Fibroblast of peridontal ligament (primary cell): ENCODE measurements around the gene C2orf80.
A peak's percentile ranks its signal among the peaks of the same experiment; 100 is the strongest.
"Not testable (repeated sequence)": the region's sequence is repeated elsewhere in the genome, so short reads cannot be mapped to it uniquely, and the experiment has no call there.

ENCODE experiments used
- DNase-seq: peaks from one replicate; pipeline ENCODE4 v3.0.0-alpha.2; 2010; ENCODE audit errors: extremely low read depth

C2orf80 gene

DNA sequence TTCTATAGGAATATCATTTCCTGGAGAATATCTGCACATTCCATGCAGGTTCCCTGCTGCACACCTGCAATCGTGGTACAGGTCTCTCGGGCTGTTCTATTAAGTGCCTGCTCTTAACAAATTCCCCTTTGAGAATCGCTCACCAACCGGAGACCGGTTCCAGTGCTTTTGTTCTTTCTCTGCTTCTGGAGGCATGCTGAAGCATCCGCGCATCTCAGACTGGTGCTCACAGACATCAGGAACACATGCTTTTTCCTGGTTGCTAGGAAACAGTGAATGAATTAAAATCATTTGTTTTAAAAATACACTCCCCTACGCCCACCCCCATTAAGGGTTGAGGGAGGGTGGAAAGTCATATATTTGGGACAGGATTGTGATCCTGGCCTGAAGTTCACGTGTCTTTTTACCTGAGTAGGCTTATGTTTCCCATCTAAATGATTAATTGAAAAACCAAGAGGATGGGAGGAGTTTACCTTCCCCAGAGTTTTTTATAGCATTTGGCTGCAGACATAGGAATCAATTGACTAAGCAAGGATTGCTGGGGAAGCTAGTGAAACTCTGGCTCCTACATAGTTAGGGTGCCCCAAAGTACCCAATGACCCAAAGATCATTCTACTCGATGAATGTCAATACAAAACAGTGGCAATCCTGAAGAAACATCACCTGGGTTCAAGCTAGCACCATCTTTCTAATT is at the start of gene C2orf80:
Gene C2orf80, minus strand, starts transcription at position 221 of the 694 bp plus-strand sequence. CDS start 3,044 bp downstream, outside the sequence.
- DNase-seq: no peak

DNA sequence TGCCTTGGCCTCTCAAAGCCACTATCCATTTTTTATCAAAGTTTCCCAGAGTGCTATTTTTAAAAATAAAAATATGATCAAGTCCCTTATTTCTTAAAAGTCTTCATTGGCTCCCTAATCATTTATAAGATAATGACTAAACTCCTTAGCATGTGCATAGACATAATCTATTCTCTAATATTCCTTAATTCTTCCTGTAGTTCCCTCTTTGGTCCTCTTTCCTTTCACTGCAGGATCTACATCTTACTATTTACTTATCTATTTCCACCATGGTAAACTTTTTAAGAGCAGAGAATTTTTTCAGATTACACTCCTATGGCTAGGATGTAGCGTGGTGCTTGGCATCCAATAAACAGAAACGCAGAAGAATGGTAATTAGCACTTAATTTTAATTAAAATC is 46.0 kb upstream of the C2orf80 start:
- DNase-seq: no peak

DNA sequence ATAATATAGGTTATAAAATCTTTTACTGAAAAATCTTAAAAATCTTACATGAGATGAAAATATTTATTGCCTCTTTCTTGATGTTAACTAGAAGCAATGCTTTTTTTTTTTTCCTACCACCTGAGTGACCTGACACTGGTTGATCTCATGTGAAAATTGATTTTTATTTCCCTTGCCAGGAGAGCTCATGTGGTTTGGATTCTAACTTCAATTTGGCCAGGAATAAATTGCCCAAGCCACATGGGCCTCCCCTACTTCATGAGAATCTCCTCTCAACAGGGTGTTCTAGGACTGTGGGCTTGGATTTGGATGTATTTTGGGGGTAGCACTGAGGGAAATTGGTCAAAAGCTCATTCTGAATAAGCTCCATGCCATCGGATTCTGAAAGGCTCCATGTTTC is 45.0 kb upstream of the C2orf80 start:
- no peak for DNase-seq

DNA sequence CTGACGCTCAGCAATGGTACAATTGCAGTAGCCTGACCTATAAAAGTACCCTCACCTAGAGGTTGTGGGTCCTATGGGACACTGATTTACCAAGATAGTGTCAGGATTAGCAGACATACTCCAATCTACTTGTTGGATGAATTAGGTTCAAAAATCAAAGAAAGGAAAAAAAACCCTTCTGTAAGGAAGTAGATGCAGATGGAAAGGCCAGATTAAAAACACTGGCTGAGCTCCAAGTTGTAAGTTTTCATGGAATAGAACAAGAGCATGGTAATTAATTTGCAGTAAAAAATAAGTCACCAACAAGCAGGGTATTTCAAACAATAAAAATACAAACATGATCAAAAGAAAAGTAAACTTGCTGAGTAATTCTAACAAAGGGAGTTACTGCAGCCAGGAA is 38.6 kb upstream of the C2orf80 start:
- DNase-seq: no peak

DNA sequence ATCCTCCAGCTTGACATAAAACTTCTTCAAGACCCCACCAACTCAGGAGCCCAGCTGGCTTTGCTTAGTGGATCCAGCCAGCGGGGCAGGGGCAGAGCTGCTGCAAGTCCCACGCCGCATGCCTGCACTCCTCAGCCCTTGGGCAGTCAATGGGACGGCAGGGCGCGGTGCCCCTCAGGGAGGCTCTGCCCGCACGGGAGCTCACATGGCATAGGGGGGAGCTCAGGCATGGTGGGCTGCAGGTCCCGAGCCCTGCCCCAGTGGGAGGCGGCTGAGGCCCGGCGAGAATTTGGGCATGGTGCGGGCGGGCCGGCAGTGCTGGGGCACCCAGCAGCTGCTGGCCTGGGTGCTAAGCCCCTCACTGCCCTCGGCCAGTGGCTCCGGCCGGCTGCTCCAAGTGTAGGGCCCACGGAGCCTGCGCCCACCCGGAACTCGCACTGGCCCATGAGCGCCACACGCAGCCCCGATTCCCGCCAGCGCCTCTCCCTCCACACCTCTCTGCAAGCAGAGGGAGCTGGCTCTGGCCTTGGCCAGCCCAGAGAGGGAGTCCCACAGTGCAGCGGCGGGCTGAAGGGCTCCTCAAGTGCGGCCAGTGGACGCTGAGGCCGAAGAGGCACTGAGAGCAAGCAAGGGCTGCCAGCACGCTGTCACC is 37.9 kb upstream of the C2orf80 start:
- no peak for DNase-seq

DNA sequence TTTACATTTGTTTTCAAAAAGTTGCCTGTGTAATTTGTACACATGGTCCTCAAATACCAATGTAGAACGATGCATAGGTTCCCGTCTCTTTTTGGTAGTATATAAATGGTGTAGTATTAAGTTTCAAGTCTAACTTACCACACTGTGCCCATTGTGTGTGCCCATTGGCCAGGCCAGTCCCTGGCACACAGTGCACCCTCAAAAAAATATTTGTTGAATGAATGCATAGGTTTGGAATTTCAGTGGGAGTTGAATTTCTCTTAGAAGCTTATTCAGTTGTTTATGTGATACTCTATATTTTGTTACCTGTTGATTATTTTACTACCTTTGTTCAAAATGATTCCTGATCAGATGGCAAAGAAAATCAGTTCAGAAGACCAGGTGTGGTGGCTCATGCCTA is 35.0 kb upstream of the C2orf80 start:
- DNase-seq: no peak

DNA sequence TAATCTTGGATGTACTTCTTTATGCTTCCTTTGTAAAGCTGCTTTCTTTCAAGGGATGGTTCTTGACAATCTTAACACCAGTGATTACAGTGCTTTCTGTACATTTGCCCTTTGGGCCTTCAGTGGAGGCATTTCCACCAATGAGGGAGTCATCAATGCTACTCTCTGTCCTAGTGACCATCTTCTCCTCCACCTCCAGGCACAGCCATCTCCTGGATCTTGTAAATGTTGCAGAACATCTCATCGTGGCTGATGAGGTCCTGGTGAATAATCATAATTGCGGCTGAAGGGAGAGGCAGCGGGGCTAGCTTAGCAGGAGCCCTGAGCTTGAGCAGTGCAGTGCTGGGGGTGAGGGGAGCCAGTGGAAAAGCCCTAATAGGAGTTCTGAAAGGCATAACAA is 32.5 kb upstream of the C2orf80 start:
- DNase-seq: peak; percentile 26

DNA sequence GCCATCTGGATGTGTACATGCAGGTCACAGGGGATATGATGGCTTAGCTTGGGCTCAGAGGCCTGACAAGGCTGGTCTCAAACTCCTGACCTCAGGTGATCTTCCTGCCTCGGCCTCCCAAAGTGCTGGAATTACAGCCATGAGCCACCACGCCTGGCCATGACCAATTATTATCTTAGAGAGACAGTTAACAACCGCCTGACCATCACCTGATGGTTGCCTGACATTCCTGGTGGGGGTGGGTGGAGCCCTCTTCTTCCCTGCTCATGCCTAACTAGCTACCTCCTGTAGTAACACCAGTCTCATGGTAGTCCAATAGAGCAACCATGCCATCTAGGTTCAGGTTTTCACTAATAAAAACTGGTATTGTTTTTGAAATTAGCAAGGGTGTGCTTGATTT is 32.0 kb upstream of the C2orf80 start:
- DNase-seq: not testable (repeated sequence)

DNA sequence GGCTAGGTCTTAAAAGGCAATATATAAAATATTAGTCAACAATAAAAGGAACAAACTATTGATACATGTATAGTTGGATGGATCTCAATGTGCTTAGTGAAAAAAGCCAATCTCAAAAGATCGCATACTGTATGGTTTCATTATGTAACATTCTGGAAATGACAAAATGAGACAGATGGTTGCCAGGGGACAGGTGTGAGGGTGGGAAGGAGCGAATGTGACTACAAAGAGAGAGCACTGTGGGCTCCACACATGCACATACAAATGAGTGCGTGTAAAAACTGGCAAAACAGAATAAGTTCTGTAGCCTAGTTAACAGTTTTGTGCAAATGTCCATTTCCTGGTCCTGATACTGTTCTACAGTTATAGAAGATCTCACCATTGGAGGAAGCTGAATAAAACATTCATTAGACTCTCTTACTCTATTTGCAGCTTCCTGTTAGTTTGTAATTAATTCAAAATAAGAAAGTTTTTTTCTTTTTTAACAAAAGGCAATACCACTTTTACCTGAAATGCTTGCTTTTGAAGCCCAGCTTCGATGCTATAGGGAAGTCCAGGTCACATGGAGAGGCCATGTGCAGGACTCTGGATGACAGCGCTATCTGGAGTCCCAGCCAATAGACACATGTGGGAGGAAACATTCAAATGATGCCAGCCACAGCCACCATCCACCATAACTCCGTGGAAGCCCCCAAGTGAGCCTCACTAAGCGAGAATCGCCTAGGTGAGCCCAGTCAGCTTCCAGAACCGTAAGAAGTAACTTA is 21.0 kb upstream of the C2orf80 start:
- DNase-seq: no peak

DNA sequence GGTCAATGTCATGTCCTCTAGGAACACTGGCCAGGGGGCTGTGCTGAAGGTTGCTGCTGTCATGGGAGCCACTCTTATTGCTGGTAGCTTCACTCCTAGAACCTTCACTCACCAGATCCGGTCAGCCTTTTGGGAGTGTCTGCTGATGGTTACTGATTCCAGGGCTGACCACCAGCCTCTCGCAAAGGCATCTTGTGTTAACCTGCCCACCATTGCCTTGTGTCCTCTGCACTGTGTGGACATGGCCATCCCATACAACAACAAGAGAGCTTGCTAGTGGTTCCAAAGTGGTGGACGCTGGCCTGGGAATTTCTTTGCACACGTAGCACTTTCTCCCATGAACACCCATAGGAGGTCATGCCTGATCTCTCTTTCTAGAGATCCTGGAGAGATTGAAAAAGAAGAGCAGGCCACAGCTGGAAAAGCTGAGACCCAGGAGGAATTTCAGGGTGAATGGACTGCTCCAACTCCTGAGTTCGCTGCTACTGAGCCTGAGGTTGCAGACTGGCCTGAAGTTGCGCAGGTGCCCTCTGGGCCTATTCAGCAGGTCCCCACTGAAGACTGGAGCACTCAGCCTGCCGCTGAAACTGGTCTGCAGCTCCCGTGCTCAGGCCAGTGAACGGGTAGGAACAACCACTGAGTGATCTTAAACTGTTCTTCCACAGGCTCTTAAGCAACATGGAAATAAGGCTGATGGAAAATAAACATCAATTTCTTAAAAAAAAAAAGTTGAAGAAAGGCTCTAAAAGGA is 18.7 kb upstream of the C2orf80 start:
- no peak for DNase-seq

DNA sequence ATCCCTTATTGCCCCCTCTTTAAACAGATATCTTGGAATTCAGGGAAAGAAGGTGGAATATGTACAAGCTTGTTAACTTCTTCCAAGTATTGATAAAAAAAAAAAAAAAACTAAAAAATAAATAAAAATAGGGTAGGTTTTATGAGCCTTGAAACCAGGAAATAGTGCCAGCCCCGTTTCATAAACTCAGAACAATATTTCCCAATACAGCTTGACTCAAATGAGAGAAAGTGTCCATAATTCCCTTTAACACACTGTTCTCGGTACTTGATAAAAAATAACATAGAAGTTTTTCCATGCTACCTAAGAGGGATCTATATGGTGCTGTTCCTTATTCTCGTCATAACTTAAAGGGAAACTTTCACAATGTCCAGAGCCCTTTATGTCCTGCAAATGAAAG is 17.9 kb upstream of the C2orf80 start:
- no peak for DNase-seq

DNA sequence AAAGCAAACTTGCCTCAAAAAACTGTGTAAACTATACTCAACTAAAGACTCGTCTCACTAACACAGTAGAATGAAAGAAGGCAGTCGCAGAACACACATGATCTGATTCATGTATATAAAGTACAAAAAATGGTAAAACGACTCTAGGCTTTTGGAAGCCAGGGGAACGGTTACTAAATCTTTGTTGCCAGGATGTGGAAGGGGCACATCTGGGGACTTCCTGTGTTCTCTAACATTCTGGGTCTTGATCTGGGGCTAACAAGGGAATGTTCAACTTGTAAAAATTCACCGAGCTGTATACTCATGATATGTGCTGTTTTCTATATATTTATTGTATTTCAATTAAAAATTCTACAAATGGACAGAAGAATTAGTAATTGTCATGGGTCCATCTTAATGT is 14.3 kb upstream of the C2orf80 start:
- no peak for DNase-seq

DNA sequence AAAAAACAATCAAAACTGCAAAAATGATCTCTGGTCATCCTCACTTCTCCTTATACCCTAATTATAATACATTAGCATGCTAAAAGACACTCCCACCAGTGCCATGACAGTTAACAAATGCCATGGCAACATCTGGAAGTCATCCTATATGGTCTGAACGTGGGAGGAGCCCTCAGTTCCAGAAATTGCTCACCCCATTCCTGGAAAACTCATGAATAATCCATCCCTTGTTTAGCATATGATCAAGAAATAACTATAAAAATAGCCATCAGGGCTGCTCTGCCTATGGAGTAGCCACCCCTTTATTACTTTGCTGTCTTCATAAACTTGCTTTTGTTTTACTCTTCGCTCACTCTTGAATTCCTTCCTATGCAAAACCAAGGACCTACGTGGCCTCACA is 5.7 kb upstream of the C2orf80 start:
- DNase-seq: peak; percentile 22

DNA sequence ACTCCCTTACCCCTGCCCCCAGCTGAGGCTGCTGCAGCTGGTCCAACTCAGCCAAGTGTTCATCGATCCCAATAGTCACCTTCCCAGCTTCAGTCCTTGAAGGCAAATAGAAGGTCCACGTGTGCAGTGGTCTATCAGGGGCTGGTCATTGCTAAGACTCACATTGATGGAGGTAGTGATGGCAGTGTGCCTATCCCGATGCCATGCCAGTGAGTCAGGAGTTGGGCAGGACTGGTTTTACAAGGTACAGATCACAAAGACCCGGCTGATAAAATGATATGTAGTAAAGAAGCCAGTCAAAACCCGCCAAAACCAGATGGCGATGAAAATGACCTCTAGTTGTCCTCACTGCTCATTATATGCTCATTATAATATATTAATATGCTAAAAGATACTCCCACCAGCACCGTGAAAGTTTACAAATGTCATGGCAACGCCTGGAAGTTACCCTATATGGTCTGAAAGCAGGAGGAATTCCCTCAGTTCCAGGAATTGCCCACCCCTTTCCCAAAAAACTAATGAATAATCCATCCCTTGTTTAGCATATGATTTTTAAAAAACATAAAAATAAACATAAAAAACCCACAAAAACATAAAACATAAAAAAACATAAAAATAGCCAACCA is 2.9 kb upstream of the C2orf80 start:
- DNase-seq: no peak

DNA sequence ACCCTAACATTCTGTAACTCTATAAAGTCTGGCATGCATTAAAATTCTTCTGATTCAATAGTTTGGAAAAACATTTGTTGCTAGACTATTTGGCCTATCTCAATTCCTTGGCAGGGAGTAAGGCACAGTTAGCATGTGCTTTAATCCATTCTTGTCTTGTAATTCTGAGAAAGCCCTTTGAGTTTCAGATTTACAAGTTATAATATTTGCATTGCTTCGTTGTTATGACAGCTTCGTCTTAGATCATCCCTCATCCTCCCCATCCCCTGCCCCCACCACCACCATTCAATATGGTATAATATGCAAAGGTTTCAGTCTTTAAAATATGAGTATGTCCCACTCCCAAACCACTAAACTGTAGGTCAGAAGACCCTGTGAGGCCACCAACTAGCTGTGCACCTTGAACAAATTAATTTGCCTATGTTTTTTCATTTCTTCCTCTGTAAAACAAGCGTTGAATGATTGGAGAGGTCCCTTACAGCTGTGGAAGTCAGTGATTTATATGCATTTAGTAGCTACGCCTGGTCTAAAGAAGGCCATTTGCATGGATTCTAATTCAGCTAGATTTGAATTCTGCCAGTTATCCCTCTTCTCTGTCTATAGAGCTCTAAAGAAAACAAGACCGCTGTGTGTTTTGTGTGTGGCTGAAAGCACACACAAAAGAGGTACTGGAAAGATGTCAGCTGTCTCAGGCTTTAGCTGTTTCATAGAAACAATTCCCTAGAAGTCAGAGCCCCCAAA is 591 bp downstream of the C2orf80 start:
- no peak for DNase-seq

DNA sequence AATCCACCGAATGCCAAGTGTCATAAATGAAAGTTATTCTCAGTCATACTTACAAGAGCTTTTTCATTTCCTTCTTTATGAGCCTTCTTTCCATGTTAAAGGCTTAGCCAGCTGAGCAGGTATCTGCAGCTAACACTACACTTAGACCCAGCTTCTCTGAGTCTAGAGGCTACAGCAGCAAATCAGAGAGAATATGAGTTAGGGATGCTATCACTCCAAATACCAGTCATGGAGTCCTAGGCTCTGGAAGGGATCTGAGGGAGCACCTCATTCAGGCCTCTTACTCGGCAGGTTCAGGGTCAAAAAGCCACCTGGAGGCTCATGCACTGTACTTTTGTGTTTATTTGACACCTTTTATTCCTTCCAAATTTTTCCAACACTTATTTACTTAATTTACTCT is 2.9 kb downstream of the C2orf80 start:
- DNase-seq: no peak

DNA sequence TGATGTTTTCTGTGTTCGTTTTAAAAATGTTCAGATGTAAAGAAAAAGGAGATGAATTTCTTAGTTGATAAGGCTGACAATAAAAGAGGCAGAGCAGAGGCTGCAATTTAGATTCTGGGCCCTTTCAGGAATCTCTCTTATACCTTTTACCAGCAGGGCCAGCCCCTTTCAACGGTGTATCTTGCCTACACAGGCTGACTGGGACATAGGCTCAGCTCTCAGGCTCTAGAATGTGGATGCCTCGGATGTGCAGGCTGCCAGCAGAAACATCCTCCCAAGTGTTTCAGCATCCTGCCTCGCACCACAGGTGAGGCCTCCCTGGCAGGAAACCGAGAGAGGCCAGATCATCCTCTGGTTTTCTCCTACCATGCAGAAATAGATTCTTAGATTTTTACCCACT is 3.4 kb downstream of the C2orf80 start:
- DNase-seq: no peak

DNA sequence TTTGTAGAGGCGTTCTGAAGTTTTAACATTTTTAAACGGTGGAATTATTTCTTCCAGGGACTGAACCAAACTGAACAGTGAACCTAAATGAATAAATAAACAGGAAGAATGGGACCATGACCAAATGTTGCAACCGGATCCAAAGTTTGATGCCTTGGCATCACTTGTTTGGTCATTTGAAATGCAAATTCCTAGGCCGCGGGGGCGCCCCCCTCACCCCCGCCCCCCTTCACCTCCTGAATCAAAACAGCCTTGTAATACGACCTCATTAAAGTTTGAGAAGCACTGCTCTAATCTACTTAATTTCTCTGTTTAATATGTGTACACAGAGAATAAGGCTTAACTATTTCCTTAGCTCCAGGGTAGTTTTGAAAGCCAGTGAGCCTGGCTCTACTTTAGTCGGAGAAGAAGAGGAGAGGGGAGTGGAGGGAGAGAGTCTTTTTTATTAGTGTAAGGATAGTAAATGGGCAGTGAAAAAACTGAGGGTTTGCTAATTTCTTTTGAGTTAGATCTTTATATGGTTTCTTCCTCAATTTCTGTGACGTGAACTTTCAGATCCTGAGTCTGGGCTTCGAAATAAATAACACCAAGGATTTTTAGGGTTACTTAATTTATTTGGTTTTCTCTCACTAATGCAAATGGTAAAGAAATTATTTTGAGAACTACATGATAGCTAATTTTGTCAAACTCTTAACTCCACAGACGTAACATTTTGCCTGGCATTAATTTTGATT is 5.7 kb downstream of the C2orf80 start:
- DNase-seq: no peak

DNA sequence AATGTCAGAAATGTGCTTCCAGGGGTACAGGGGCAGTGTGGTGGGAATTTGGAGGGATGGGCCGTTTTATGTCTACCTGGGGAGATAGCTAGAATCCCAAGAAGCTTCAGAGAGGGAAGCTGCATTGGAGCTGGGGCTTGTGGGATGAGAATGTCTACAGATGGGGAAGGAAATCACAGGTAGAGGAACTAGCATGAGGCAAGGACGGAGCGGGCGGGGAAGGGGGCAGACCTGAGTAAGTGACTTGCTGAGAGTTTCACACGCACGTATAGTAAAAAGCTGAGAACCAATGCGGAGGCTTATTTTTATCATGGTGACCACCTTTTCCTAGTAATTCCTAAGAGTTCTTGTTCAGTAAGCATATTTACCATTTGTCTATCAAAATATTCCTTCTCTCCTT is 6.3 kb downstream of the C2orf80 start:
- DNase-seq: no peak

DNA sequence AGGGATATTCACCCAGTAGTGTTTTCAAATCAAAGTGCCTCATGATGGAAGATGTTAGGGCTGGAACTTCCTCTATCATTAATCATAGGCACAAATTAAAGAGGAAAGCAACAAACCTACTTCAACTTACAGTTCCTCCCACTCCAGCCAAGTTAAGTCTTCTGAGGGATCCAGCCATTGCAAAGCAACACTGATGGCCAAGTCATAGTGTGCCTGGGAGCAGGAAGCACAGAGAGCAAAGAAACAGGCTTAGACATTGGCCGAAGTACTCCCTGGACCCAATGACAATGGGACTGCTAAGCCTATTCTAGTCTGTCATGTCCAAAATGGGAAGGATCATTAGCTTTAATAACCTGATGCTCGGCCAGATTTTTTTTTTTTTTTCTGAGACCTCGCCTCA is 7.0 kb downstream of the C2orf80 start:
- no peak for DNase-seq
